Left colon (tissue), 2 donors: ENCODE measurements around the gene NPAS3. TPM values are rescaled to one million over a fixed set of nuclear protein-coding genes. Genes with fewer than 3 reads are reported as not detected.

Experiments
- ATAC-seq: fragments of 200-7000 bp; cut with Tn5 transposase; one replicate; pipeline ENCODE4 v1.9.1; 2020; ENCODE audit warnings: mild to moderate bottlenecking, moderate library complexity
- DNase-seq, 2 donors: peaks; one replicate each; pipeline ENCODE4 v3.0.0-alpha.2; 2020
- intact Hi-C, 2 donors: fragments of 100-400 bp; cut with DNase I in 1 of 2; cut with micrococcal nuclease in 1 of 2; formaldehyde crosslinking; loops; one replicate each; pipeline versions ENCODE4 v1.11.2 to v1.14.0; 2022; cut with DNase I, micrococcal nuclease
- total RNA-seq, 2 donors: library from RNA; stranded (reverse); fragmentation: NEBNext Ultra II Directional; extraction: Animal tissue kit (Norgen Biotek cat#: 25700); gene quantifications; one replicate each; pipeline ENCODE4 v1.2.1, GENCODE V29; 2021
- donor health status: DM: no; HTN: no; CAD: no.
- donor health status: DM: yes; HTN: yes; CAD: no.

Gene NPAS3
- total RNA-seq, 2 donors from 2014 or later: 0.37 to 1.6 TPM

DNA sequence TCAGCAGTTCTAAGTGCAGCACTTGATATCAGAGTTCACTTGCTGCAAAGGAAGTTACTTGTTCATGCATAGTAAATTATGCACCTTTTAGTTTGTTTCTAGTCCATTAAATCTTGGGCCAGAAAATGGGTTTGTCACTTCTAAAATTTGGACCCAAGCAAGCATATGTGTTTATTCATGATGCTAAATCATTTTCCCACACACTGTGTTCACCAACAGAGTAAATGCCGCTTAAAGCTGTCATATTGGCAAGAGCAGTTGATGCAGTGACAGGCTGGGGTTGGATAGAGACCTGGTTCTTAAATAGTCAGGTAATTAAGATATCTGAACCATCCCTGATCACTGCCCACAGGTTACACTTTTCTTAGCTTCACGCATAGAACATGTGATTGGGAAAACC lies 602.5 kb downstream of the NPAS3 start:
- DNase-seq (no peak), ATAC-seq (no peak)
- intact Hi-C loops: no loop called here

DNA sequence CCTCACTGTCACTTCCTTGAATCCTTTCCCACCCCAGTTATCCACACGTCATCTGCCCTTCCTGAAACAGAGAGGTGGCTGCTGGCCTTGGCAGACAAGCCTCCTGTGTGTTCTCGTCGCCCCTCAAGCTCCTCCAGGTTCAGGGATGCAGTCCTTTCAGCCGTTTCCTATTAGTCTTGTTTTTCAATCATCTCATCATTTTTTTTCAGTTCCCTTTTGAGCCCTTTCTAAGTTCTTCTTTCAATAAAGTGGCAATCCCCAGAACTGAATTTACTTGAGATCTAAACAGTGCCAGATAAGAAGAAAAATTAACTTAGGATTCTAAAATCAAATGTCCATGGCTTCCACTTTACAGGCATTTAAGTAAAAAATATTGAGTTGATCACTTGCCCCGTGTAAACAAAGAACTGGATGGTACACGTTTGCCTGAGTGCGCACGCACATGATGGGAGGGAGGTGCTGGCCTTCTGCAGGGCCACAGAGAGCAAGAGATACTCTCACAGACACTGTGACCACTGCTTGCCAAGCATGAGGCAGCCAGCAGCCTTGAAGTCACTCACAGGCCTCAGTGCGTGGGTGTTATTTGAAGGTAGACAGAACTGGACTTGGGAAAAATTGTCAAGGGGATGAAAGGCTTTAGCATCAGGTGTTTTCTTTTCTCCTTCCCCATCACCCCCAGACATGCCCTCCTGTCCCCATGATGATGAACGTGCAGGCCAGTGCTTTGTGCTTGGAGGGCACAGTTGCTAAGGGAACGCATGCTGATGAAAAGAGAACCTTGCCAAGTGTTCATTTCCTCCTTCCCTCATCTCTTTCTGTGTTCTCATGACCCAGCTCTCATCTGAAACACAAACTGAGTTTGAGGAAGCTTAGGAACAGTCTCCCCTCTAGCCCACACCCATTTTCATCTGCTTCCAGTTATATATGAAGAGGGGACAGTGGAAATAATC lies 603.9 kb downstream of the NPAS3 start:
- intact Hi-C loops: no loop called here
- ATAC-seq: no peak
- DNase-seq: no peak

DNA sequence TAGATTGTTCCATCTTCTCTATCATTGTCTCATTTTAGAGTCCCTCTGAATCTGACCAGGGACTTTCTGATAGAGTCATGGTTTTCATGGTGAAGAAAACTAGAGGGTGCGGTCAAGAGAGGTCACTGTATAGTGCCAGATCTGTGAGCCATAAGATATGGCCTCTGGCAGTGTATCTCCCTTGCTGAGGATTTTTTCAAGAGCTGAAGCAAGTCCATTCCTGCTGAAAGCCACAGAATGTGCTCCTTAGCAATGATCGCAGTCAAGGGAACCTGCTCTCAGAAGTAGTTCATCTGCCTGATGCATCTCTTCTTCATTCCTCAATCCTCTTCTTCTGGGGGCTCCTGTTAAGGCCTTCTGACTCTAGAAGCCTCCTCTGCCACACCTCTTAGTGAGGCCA lies 607.0 kb downstream of the NPAS3 start:
- DNase-seq (no peak), ATAC-seq (no peak)
- intact Hi-C loops: no loop called here

DNA sequence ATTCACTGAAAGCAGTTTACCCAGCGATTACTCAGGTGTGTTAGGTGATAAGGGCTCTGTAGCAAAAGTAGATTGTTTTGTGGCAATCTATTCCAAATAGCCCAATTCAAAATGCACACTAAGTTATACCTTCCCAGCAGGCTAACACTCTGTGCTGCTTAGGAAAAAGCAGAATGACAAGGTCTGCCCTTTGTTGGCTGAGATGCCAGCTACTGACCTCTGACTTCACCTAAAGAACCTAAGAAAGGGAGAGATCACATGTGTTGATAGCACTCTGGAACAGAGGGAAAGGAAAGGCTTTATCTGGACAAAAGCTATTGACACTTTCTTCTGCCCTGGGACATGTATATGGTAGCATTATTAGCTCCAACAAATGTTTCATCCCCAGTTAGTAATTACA lies 609.9 kb downstream of the NPAS3 start:
- no peak for DNase-seq
- intact Hi-C loops: no loop called here
- ATAC-seq: peak; percentile 62

DNA sequence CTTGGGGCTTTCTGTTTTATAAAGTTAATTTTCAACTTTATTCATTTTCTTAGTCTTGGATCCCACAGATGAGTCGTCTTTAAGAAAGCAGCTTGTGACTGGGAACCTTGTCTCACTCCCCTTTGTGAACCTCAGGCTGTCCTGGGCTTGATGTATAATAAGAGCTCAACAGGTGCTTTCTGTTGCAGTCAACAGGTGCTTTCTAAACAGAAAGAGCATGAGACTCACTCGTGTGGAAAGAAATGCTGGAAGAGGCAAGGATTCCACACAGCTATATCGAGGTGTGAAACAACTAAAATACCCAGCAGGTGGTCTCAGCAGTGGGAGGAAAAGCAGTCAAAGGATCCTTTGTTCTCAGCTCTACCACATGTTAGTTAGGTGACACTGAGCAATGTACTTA lies 613.3 kb downstream of the NPAS3 start:
- intact Hi-C loops: no loop called here
- ATAC-seq (no peak), DNase-seq (no peak)

DNA sequence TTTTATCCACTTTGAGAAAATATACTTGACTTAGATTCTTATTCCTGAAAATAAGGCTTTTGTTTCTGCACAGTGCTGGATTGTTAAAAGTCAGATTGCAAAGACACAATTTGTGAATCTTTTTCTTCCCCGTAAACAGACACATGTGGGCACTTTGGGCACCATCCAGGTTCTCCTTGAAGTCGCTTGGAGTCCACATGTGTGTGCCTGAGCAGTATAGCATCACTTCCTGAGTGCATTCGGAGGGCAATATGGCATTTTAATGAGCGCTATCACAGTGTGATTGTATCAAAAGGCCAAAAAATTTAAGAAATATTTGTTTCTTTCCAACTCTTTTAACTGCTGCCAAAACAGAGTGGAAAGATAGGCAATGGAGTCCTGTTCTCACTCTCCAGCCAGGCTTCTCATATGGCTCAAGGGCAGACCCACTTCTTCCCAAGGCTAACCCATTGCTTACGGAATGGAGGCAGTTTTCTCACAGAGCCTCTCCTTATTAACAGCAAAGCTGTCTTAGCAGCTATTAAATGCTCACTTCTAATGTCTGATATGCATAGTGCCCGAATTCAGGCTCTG lies 615.1 kb downstream of the NPAS3 start:
- intact Hi-C loops: no loop called here
- ATAC-seq (no peak), DNase-seq (no peak)

DNA sequence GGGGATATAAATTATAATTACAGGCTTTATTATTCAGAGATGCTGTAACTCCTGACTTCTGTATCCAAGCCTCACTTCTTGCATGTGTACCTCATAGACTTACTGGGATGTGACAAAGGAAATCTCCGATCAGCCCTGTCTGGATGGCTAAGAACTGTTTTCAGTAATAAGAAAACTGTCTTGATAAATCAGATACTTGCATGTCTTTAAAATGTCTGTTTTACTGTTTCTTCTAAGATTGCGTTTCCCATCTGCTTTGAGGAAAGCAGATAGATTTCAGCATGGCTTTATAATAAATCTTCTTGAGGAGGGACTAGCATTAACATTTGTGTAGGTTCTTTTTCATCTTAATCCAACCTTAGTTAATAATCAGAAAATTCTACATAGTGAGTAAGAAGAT lies 616.3 kb downstream of the NPAS3 start:
- DNase-seq (no peak), ATAC-seq (no peak)
- intact Hi-C loops: no loop called here

DNA sequence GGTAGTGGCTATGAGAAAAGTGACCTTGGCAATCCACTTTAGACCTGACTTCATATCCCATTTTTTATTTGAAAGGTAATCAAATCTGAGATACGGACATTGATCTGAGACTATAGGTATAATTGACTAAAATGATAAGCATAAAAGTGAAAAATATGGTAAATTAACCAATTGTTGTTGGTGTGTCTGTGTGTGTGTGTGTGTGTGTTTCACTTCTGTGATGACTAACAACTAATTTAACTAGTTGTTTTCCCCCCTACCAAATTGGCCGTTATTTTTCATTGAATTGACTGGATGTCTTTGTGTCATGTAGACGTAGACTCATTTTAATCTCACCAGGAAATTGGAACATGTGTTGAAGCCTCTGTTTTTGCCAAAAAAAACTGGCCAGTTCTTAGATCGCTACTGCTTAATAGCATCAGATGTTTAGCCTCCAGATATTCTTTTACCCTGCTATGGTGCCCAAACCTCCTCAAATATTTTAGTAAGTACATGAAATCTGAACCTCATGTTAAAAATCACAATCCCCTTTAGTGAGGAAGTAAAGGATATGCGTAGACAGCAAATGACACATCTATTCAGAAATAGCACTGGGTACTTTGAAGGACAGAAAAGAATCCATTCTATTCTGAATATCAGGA lies 617.2 kb downstream of the NPAS3 start:
- no peak for DNase-seq
- intact Hi-C loops: no loop called here
- ATAC-seq: no peak

DNA sequence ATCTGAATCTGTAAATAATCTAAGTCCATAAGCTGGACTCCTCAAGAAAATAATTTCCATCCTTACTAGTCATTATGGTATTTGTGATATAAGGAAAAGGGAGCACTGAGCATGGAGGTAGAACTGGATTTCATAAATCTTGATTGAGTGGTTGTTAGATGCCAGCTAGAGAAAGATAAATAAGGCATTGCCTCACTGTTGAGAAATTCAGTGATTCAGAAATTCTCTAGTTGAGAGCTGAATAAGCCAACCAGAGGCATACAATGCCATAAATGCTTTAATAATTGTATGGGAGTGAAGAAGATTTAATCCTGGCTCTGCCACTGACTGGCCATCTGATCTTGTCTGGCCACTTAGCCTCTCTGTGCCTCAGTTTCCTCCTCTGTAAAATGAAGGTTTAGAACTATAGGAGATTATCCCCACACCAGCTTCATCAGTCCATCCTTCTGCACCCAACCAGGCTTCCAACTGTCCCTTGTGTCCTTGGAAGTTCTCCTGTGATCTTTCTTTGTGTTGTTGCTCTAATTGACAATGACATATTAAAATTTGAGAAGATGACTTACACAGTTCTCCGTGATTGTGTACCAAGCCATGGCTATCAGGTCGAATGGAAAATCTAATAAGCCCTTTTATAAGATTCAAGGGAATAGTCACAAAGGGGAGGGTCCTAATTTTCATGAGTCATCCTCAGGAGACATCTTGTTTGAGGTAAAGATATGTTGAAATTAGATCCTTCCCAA lies 617.9 kb downstream of the NPAS3 start:
- no peak for ATAC-seq
- no peak for DNase-seq
- intact Hi-C loops: no loop called here

DNA sequence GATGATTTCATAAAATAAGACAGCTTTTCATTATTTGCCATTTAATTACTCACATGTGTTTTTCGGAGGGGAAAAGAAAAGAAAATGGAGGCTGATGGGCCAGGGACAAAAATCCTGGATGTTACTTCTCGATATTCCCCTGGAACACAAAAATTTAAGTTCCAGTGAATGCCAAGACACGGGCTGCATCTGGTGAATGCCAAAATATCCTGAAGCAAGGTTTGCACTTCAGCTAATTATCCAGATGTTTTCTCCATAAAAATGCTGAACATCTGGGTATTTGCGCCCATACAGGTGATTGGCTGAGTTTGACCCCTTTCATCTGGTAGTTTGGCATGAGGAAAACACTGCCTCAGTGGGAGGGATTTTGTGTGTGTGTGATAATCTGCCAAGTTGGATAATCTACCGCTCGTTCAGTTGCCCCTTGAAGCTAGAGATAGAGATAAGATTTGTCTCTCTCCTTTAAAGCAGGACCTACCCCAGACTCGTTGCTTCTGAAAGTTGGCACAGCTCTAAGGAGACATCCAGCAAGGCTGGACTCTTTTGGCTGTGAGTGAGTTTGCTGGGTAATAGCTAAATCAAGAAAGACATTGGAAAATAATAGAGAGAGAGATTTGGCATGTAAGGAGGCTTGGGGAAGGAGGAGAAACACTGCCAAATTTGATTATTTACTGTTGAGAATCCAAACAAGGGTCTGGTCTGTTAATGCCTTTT lies 622.2 kb downstream of the NPAS3 start:
- DNase-seq (no peak), ATAC-seq (no peak)
- intact Hi-C loops: no loop called here

DNA sequence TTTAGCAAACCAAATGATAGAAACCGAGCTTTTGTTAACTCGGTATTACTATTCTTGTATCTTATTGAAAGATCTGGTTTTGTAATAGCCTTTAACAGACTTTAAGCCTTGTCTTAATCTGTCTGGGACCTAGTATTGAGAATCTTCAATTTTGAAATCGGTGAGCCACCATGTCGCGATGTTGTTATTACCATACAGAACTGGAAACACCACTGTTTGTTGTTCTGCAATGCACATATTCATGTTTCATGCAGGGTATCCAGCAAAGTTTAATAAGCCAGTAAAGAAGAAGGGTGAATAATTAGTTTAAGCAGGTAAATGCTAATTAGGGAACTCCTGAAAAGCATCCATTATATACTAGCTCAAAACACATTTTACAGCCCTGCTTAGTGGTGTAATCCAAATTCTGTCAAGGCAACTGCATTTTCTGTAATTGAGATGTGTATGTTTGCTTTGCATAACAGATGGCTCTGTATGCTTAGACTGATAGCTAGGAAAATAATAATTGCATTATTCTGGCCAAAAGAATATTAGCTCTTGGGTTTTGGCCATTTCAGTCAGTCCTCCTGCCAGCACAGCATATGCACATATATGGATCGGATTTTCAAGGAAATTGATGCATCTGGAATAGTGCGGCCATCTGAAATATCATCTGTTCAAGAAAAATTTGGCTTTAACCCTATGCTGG lies 623.0 kb downstream of the NPAS3 start:
- intact Hi-C loops: no loop called here
- ATAC-seq (no peak), DNase-seq (no peak)

DNA sequence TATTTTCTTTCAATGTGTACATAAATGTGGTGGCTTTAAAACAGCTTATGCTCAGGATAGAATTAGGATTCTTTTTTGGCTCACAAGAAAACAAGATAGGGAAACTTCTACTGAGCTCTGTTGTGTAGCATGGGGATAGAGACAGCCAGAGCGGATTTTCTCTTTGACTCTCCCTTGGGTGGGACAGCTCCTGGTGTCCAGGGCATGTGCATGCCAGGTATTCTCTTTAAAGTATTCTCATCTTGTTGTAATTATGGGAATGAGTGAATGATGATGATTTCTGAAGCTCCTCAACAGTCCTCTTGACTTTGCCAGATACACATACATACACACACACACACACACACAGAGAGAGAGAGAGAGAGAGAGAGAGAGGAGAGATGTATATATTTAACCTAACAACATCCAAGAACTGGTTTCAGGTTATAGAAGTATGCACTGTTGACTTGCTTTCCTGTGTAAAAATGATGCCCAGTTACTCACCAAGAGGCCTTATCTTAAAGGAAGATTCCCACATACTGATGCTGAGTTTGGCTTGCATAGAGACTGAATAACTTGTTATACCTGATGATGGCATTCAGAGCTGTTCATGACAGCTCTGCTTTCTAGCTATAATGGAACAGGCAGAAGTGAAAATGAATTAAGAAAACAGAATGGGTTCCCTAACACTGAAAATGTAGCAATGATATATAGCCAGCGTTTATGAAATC lies 624.7 kb downstream of the NPAS3 start:
- intact Hi-C loops: no loop called here
- ATAC-seq (no peak), DNase-seq (no peak)

DNA sequence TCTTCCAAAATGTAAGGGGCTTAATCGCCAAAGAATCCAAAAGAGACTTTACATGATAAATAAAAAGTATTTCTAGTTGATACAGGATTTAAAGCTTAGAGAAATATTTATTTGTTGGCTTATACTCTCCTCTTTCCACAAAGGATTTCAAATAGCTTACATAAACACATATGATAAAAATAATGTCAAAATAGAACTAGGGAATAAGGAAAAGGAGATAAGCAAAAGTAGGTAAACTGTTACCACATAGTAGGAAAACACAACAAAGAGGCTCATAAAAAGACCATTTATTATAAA lies 625.2 kb downstream of the NPAS3 start:
- no peak for ATAC-seq
- DNase-seq: no peak
- intact Hi-C loops: no loop called here

DNA sequence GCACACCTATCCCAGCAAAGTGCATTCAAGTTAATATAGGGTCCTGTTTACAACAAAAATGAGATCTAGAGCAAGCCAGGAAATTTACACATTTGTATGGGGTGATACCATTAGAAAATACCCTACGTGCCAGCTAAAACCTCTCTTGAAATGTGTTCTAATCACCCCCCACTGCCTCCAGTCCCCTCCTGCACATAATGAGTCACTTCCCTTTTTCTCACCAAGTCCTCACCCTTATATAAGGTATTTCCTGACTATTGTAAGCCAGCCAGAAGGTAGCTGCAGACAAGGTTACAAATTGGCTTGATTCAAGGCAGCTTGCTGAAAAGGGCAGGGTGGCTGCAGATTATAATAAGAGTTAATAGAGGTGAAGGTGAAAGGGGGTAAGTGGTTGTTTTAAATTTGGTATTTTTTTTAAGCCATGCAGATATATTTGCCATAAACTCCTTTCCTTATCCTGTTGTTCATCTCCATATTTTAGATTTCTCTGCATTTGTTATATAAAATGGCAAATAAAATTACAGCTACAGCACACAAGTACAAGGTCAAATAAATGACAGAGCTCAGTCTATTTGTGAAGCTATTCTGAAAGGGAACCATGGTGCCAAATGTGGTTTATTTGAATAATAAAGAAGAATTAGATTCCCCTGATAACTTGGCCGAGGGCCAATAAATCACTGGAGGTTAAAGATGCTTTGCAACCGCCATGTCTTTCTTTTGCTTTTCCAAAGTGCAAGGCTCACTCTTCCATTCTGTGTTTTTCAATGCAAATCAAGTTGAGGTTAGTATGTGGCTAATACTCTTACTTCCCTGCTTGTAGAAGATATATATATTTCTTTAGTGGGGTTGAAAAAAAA lies 626.3 kb downstream of the NPAS3 start:
- intact Hi-C loops: no loop called here
- no peak for DNase-seq
- no peak for ATAC-seq

DNA sequence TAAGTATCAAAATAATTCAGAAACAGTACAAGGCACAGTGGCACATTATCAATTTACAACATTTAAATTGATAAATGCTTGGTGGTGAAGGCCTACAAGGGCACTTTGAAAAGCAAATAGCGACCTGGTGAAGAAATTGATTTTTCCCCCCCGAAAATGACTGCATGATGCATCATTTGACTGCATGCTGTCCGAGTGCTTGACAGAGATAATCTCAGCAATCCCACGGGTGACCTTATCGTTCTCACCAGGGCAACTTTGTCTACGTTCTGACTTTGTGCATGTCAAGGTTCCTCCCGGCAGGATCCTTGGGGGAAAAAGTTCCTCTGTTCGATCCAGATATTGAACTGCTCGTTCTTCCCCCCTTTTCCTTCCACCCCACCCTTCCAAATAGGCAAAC lies 627.4 kb downstream of the NPAS3 start:
- ATAC-seq: no peak
- intact Hi-C loops: no loop called here

DNA sequence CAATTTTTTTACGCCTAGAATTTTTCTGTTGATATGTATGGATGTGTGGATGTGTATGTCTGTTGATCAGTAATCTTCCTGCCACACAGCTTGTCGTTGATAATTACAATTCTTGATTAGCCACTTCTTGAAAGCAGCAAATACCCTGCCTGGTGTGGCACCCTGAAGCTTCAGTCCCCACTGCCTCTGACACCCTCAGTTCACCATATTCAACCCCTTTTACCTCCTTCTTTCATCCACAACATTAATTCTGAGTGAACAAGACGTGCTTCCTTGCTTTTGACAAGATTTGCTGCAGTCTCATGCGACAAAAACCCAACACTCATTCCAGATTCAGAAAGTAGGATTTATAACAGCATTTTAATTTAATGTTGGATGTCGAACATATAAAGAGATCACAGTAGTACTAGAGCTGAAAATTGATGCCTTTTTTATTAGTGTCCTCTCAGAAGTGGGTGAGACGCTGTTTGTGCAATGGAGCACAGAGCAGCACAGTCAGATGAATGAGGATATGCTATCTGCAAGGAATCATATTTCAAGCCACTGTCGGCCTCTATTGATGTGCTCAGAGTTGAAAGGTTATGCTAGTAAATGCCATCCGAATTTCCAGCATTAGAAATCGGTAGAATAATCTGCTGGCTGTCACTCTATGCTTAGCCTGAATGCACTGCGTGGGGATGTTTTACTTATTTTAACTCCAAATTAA lies 628.5 kb downstream of the NPAS3 start:
- intact Hi-C loops: no loop called here
- no peak for DNase-seq
- peak; percentile 49 for ATAC-seq

More for the DNA sequence above, 627.4 kb downstream of the NPAS3 start:
- DNase-seq: no peak
